T follicular helper cell (primary cell): Measurements from ENCODE around the gene OR2G6.
"Not testable (repeated sequence)": the region's sequence is repeated elsewhere in the genome, so short reads cannot be mapped to it uniquely, and the experiment has no call there.

Source experiments
- DNase-seq: peaks from one replicate; pipeline ENCODE4 v3.0.0-alpha.2; 2020; ENCODE audit warnings: low read depth
- total RNA-seq, 2 experiments: gene quantifications; one replicate each; lab custom pipeline; 2026; lab: John Stamatoyannopoulos, UW

OR2G6 gene
- total RNA-seq = 0 reads per million in 2 experiments

GRCh38 chr1:248507773-248508172 is at the start of gene OR2G6:
TSS of gene OR2G6 (plus strand) at chr1:248508073. CDS start at chr1:248521647, 13,574 bp downstream.
- not testable (repeated sequence) for DNase-seq

DNA sequence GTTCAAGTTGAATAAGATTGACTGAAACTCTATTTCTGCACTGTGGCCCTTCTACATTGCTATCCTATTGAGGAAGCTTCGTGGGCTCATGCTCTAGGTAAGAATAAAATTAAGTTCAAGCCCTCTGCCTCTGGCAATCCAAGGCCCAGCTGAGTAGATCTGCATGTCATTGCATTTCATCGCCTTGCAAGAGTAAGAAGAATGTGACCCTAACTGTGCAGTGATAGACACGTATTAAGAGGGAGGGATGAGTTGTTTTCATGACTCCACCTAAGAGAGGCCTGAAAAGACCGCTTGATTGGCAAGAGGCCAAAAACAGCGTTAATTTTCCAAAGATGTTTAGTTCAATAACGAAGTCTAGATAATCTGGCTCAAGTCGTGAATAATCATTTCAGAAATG is 48.8 kb upstream of the OR2G6 start:
- not testable (repeated sequence) for DNase-seq

DNA sequence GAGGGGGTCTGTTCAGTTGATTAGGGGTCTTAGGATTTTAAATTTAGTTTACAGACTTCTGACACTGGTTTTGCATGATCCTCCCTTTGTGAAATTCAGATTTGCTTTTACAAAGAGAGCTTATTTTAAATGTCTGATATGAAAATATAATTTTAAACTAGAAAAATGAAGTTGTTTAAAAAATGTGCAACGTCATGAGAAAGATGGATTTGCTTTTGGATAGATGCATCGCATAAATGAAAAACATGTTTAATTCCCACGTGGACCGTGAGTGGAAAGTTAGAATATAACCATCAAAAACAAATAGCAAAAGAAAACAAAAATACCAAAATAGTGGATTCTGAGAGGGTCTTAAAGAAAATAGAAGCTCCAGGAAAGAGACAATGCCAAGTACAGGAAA is 36.7 kb upstream of the OR2G6 start:
- DNase-seq = no peak

- DNase-seq = not testable (repeated sequence)
Measured at GRCh38 chr1:248472111-248472510, 35.8 kb upstream of the OR2G6 start.

GRCh38 chr1:248473051-248473450 is 34.8 kb upstream of the OR2G6 start, which contains the start of gene OR2T3:
TSS of gene OR2T3 (plus strand) at chr1:248473351. CDS start at chr1:248473351, 0 bp downstream.
- DNase-seq = not testable (repeated sequence)

DNA sequence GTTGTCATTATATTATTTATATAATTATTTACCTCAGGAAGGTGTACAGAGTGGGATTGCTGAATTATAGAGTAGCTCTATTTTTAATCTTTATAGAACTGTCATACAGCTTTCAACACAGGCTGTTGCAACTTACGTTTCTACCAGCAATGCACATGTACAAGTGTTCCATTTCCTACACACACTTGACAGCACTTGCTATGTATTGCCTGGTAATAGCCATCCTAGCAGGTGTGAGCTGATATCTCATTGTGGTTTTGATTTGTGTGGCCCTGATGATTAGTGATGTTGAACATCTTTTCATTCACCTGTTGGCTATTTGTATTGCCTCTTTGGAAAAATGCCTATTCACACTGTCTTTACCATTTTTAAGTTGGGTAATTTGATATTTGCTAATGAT is 32.2 kb upstream of the OR2G6 start:
- DNase-seq = not testable (repeated sequence)

DNA sequence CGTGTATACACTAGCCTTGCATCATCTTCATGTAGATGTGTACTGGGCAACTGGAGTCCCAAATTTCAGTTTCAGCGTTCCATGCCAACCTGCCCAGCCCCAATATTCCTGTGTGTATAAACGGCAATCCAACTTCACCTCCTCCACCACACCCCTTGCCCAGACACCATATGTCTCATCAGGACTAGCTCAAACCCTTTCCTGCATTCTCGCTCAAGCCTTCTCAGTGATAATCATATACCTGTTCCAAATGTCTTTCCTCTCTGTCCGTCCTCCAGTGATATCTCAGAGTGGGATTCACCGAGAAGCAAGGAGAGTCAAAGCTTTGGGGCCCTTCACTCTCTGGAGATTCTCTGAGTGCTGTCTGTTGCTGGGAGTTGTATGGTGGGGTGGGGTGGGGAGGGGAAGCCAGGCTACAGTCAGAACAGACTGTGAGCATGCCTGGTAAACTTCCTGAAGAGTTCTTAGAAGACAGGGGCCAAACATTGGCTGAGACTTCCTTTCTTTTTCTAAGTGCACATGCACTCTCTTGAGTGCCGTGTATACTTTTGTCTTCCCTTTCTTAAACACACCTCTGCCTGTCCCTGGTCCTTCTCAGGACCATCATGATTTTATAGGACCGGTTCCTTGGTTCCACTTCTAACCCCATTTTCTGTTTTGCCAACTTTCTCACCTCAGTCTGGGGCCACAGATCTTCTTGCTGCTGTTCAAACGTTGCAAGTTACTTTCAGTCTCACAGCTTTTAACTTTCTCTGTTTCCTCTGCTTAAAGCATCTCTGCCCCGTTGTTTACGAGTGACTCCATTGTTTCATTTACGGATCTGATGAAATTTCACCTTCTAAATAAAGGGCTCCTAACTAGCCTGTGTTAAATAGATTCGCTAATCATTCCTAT is 25.9 kb upstream of the OR2G6 start:
- DNase-seq = peak; percentile 0

GRCh38 chr1:248488289-248488688 is 19.6 kb upstream of the OR2G6 start, which contains the start of gene OR2T5:
TSS of gene OR2T5 (plus strand) at chr1:248488589. CDS start at chr1:248488589, 0 bp downstream.
- DNase-seq = not testable (repeated sequence)

- not testable (repeated sequence) for DNase-seq
Measured at GRCh38 chr1:248496661-248497060, 11.2 kb upstream of the OR2G6 start.

DNA sequence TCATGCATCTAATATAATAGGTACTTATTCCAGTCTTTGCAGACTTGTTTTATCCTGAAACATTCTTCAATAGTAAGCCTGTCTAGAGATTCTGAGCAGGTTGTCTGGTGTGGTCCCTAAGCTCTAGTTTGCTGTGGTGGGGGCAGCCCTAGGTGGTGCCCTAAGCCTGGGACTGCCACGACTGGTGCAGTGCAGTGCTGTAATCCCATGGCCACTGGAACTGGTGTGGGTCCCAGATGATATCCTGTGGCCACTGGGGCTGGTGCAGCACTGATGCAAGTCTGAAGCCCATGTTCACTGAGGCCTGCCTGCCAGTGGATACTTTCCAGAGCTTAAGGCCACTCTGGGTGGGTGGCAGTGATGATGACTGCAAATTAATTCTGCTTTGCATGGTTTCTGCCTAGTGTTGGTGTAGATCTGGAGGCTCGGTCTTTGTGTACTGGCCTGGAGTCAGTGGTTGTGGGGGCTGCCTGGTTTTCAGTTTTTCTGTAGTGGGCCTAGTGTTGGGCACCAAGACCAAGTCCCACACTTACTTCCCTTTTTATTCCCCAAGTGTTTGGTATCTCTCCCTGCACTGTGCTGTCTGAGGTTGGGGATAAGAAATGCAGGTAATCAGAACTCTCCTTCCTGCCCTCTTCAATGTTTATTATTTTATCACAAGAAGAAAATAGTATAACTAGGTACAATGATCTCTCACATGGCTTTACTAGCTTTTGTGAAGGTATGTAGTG is 7.4 kb upstream of the OR2G6 start:
- not testable (repeated sequence) for DNase-seq

DNA sequence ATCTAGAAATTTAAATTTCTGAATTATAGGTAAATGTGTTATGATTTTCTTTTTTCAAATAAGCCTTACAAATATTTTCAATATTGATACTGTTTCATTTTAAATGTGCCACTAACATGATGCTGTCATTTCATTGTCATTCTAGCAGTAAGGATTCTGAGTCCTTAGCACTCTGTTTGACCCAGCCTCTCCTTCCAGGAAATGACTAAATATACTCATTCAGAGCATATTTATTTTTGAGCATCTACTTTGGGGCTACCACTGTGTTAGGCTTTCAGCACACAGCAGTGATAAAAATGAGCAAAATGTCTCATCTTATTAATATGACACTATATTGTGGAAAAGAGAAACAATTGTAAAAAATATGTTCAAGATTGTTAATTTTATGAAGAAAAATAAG is 2.3 kb downstream of the OR2G6 start:
- not testable (repeated sequence) for DNase-seq

GRCh38 chr1:248521856-248522255 is 14.0 kb downstream of the OR2G6 start:
- no peak for DNase-seq

GRCh38 chr1:248537449-248537848 is 29.6 kb downstream of the OR2G6 start:
- not testable (repeated sequence) for DNase-seq

GRCh38 chr1:248547383-248547782 is 39.5 kb downstream of the OR2G6 start:
- not testable (repeated sequence) for DNase-seq

- not testable (repeated sequence) for DNase-seq
Measured at GRCh38 chr1:248551027-248551426, 43.2 kb downstream of the OR2G6 start.

GRCh38 chr1:248562672-248563071 is 54.8 kb downstream of the OR2G6 start, which contains the start of gene OR2T29:
TSS of gene OR2T29 (minus strand) at chr1:248562772. CDS start at chr1:248559491, 3,281 bp downstream.
- DNase-seq = not testable (repeated sequence)

DNA sequence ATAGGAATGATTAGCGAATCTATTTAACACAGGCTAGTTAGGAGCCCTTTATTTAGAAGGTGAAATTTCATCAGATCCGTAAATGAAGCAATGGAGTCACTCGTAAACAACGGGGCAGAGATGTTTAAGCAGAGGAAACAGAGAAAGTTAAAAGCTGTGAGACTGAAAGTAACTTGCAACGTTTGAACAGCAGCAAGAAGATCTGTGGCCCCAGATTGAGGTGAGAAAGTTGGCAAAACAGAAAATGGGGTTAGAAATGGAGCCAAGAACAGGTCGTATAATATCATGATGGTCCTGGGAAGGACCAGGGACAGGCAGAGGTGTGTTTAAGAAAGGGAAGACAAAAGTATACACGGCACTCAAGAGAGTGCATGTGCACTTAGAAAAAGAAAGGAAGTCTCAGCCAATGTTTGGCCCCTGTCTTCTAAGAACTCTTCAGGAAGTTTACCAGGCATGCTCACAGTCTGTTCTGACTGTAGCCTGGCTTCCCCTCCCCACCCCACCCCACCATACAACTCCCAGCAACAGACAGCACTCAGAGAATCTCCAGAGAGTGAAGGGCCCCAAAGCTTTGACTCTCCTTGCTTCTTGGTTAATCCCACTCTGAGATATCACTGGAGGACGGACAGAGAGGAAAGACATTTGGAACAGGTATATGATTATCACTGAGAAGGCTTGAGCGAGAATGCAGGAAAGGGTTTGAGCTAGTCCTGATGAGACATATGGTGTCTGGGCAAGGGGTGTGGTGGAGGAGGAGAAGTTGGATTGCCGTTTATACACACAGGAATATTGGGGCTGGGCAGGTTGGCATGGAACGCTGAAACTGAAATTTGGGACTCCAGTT is 57.9 kb downstream of the OR2G6 start:
- not testable (repeated sequence) for DNase-seq

- not testable (repeated sequence) for DNase-seq
Measured at GRCh38 chr1:248569049-248569448, 61.2 kb downstream of the OR2G6 start.

DNA sequence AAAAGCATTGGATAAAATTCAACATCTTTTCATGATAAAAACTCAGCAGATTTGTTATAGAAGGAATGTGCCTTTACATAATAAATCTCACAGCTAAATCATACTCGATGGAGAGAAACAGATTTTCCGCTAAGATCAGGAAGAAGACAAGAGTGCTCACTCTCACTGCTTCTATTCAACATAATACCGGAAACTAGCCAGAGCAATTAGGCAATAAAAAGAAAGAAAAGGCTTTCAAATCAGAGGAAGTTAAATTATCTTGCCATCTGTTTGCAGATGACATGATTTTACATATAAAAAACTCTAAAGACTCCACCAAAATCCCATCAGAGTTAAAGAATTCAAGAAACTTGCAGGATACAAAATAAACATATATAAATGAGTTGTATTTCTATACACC is 62.9 kb downstream of the OR2G6 start:
- DNase-seq = not testable (repeated sequence)

GRCh38 chr1:248572049-248572448 is 64.2 kb downstream of the OR2G6 start:
- not testable (repeated sequence) for DNase-seq

DNA sequence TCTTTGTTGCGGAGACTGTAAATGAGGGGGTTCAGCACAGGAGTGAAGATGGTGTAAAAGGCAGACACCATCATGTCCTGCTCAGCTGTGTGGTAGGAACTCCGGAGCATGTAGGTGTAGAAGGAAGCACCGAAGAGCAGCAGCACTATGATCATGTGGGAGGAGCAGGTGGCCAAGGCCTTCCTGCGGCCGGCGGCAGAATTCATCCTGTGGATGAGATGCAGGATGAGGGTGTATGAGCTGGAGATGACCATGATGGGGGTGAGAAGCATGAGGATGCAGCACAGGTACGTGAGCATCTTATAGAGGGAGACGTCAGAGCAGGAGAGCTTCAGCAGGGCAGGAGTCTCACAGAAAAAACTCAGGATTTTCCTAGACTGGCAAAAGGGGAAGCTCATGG is 66.0 kb downstream of the OR2G6 start:
- not testable (repeated sequence) for DNase-seq
